Measurements from ENCODE around the gene PRCP.

DNA sequence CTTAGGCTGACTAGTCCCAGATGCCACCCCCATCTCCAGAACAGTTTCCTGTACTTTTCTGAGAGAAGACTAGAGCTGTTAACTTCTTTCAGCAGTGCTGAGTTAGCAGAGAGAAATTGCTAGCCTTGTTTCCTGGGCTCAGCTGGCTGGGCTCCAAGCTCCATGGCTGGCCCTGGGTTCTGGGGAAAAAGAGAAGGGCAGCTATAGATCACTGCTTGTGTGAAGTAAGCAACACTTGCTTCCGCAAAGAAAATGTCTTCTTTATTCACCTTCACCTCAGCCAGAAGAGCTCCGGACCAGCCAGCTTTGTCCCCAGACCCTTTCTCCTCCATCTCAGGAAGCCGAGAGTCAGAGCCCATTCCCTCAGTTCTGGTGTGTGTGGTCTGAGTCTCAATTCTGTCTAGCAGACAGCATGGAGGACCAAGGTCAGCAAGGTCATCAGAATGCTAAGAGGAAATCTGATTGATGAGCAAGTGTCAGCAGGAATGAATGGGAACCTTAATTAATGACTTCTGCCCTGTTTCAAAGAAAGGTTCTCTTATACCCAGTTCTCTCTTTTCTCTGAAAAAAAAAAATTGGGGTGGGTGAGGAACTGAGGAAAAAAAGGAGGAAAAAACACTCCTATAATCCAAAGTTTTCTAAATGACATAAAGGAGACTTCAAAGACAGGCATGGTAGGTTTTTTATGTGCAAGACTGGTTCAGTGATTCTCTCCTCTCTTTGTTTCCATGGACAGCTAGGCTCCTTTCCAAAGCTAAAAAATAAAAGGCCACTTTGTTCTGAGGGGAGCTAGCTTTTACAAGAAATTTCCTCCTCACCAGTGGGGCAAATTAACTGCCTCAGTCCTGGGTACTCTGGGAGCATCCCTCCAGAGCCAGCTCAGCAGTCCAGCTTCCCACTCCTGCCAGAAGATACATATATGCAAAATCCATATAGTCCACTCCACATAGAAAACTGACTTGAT lies 103.0 kb downstream of the PRCP start:
- TF ChIP-seq CTCF (IDR thresholded peaks at IDR 0.05) = no peak
- TF ChIP-seq POLR2A (IDR thresholded peaks at IDR 0.05) = no peak

Measured in Peyer's patch (tissue), 4 donors.